AG04449 (cell line): ENCODE results near the gene ATP9B.
"Not testable (repeated sequence)": the region's sequence is repeated elsewhere in the genome, so short reads cannot be mapped to it uniquely, and the experiment has no call there.

Experiments
- CTCF ChIA-PET: fragments of 350-600 bp; formaldehyde crosslinking; extraction: SDS; loops from one replicate; lab custom pipeline; 2021; ENCODE audit warnings: antibody characterized with exemption; lab: Yijun Ruan, JAX
- POLR2A ChIA-PET: fragments of 400-600, 350-600 bp; formaldehyde crosslinking; extraction: SDS; loops from one replicate; lab custom pipeline; 2020; ENCODE audit warnings: antibody characterized with exemption, inconsistent platforms; lab: Yijun Ruan, JAX
- DNase-seq: peaks from one replicate; pipeline ENCODE4 v3.0.0-alpha.2; 2010; ENCODE audit warnings: low read depth, low spot score
- H3K4me3 ChIP-seq: 2 replicates; pipeline ENCODE4 v1.5.1; 2011; ENCODE audit warnings: low read depth, mild to moderate bottlenecking, control low read depth, low read length
- CTCF ChIP-seq: IDR thresholded peaks from one replicate; pipeline ENCODE4 v1.5.1; 2011; ENCODE audit warnings: mild to moderate bottlenecking, moderate library complexity, low read length, control low read depth, inconsistent platforms; ENCODE audit not compliant: insufficient read depth; ENCODE audit errors: missing control alignments

The ATP9B gene

GRCh38 chr18:79321625-79322405 is 252.6 kb downstream of the ATP9B start:
- ChIA-PET CTCF (interaction anchor here (1.1 kb wide), 1 partner anchor 208 kb away, joined by 3 read pairs; no protein-coding TSS in a partner anchor), POLR2A (no interaction called here)
- H3K4me3 ChIP-seq, result no peak overlapping the region
- no peak for TF ChIP-seq CTCF
- no peak for DNase-seq

- ChIA-PET CTCF (no interaction called here), POLR2A (no interaction called here)
- H3K4me3 ChIP-seq, result no peak overlapping the region
- no peak for TF ChIP-seq CTCF
- no peak for DNase-seq
Measured at GRCh38 chr18:79322441-79322840, 253.2 kb downstream of the ATP9B start.

GRCh38 chr18:79323471-79323870 is 254.3 kb downstream of the ATP9B start:
- ChIA-PET CTCF (no interaction called here), POLR2A (no interaction called here)
- DNase-seq, result no peak
- no peak for TF ChIP-seq CTCF
- no peak overlapping the region for H3K4me3 ChIP-seq

GRCh38 chr18:79326413-79327198 is 257.4 kb downstream of the ATP9B start:
- peak; percentile 12 for DNase-seq
- ChIA-PET CTCF (no interaction called here), POLR2A (no interaction called here)
- no peak overlapping the region for H3K4me3 ChIP-seq
- TF ChIP-seq CTCF, result no peak

GRCh38 chr18:79327199-79327721 is 258.1 kb downstream of the ATP9B start:
- POLR2A ChIA-PET, result no interaction called here
- H3K4me3 ChIP-seq, result no peak overlapping the region
- CTCF ChIA-PET, result no interaction called here
- TF ChIP-seq CTCF, result no peak
- no peak for DNase-seq

- H3K4me3 ChIP-seq, CTCF ChIA-PET, DNase-seq, POLR2A ChIA-PET: not testable (repeated sequence)
Measured at GRCh38 chr18:79327915-79328314, 258.7 kb downstream of the ATP9B start.
